IMR-90 (cell line): ENCODE measurements around the gene ZNF579. TPM values are rescaled to one million over a fixed set of nuclear protein-coding genes. Genes with fewer than 3 reads are reported as not detected.
A peak's percentile ranks its signal among the peaks of the same experiment; 100 is the strongest.

ENCODE experiments used
- ATAC-seq: fragments of 200-7000 bp; cut with Tn5 transposase; 2 replicates; pipeline ENCODE4 v1.9.1; 2020; ENCODE audit warnings: low read depth, mild to moderate bottlenecking, moderate library complexity
- BruUV-seq: library from RNA; stranded (reverse); fragments of 400-500 nt; replicated peaks from 2 replicates; lab custom pipeline; 2021; lab: Mats Ljungman, UMichigan
- CTCF ChIA-PET: fragments of 300-600 bp; formaldehyde crosslinking; extraction: SDS; loops from one replicate; lab custom pipeline; 2021; ENCODE audit warnings: antibody characterized with exemption; lab: Yijun Ruan, JAX
- POLR2A ChIA-PET: fragments of 300-600 bp; sonication (Branson Sonifier 250); formaldehyde crosslinking; loops from one replicate; lab custom pipeline; 2022; ENCODE audit warnings: antibody characterized with exemption; ENCODE audit not compliant: unreplicated experiment; lab: Charles Lee
- DNase-seq: peaks from one replicate; pipeline ENCODE4 v3.0.0; 2013
- H2AFZ ChIP-seq: replicated peaks from 2 replicates; pipeline ENCODE3; 2013; ENCODE audit warnings: low read length, mild to moderate bottlenecking; ENCODE audit not compliant: poor library complexity
- H2AK5ac ChIP-seq: 2 replicates; pipeline ENCODE4 v1.6.1; 2013; ENCODE audit warnings: low read depth, low read length, inconsistent platforms
- H2AK9ac ChIP-seq: replicated peaks from 2 replicates; pipeline ENCODE3; 2013; ENCODE audit warnings: mild to moderate bottlenecking, low read depth, low read length, moderate library complexity; ENCODE audit not compliant: poor library complexity
- H2BK120ac ChIP-seq: 2 replicates; pipeline ENCODE4 v1.6.1; 2013; ENCODE audit warnings: low read depth, low read length, inconsistent platforms
- H2BK15ac ChIP-seq: 3 replicates; pipeline ENCODE4 v1.6.1; 2013; ENCODE audit warnings: low read depth, low read length, inconsistent platforms
- H2BK20ac ChIP-seq: 2 replicates; pipeline ENCODE4 v1.6.1; 2013; ENCODE audit warnings: low read depth, mild to moderate bottlenecking, inconsistent platforms, low read length, moderate library complexity
- H2BK5ac ChIP-seq: 2 replicates; pipeline ENCODE4 v1.6.1; 2013; ENCODE audit warnings: mild to moderate bottlenecking, low read depth, low read length, inconsistent platforms; ENCODE audit not compliant: poor library complexity, severe bottlenecking
- H3K14ac ChIP-seq: replicated peaks from 2 replicates; pipeline ENCODE4 v1.6.1; 2013; ENCODE audit warnings: low read depth, low read length, inconsistent platforms
- H3K18ac ChIP-seq: 2 replicates; pipeline ENCODE4 v1.6.1; 2013; ENCODE audit warnings: low read depth, low read length, control low read depth
- H3K23ac ChIP-seq: 2 replicates; pipeline ENCODE4 v1.6.1; 2013; ENCODE audit warnings: low read depth, low read length, inconsistent platforms
- H3K27ac ChIP-seq: 2 replicates; pipeline ENCODE4 v1.5.1; 2013; ENCODE audit warnings: mild to moderate bottlenecking, control low read depth, low read length; ENCODE audit not compliant: insufficient read depth
- H3K27me3 ChIP-seq: 2 replicates; pipeline ENCODE4 v1.6.1; 2013; ENCODE audit warnings: low read length; ENCODE audit not compliant: control insufficient read depth, insufficient read depth
- H3K36me3 ChIP-seq: 2 replicates; pipeline ENCODE4 v1.6.1; 2013; ENCODE audit warnings: low read length, mixed read lengths; ENCODE audit not compliant: control insufficient read depth, insufficient read depth
- H3K4ac ChIP-seq: 2 replicates; pipeline ENCODE4 v1.6.1; 2013; ENCODE audit warnings: low read depth, low read length, inconsistent platforms
- H3K4me1 ChIP-seq: 2 replicates; pipeline ENCODE4 v1.6.1; 2013; ENCODE audit warnings: low read length, mixed read lengths; ENCODE audit not compliant: control insufficient read depth, insufficient read depth
- H3K4me2 ChIP-seq: 2 replicates; pipeline ENCODE4 v1.6.1; 2013; ENCODE audit warnings: low read depth, mild to moderate bottlenecking, control low read depth, low read length, moderate library complexity
- H3K4me3 ChIP-seq: 2 replicates; pipeline ENCODE4 v1.5.1; 2013; ENCODE audit warnings: low read depth, mild to moderate bottlenecking, control low read depth, low read length, moderate library complexity; ENCODE audit not compliant: insufficient read depth
- H3K56ac ChIP-seq: 2 replicates; pipeline ENCODE4 v1.6.1; 2013; ENCODE audit warnings: low read length, inconsistent platforms; ENCODE audit not compliant: insufficient read depth; ENCODE audit errors: extremely low read depth
- H3K79me1 ChIP-seq, 2 experiments: 2 replicates each; pipeline ENCODE4 v1.6.1; 2013; ENCODE audit warnings: low read length in 2 of 2, inconsistent platforms in 1 of 2, low read depth in 1 of 2
- H3K9ac ChIP-seq: 2 replicates; pipeline ENCODE4 v1.6.1; 2013; ENCODE audit warnings: low read depth, low read length, control low read depth
- H3K9me1 ChIP-seq: 2 replicates; pipeline ENCODE4 v1.6.1; 2013; ENCODE audit warnings: low read length, inconsistent platforms; ENCODE audit not compliant: insufficient read depth
- H3K9me3 ChIP-seq: 2 replicates; pipeline ENCODE4 v1.6.1; 2013; ENCODE audit warnings: low read length; ENCODE audit not compliant: control insufficient read depth, insufficient read depth
- H4K20me1 ChIP-seq: 2 replicates; pipeline ENCODE4 v1.6.1; 2013; ENCODE audit warnings: low read length, inconsistent platforms; ENCODE audit not compliant: insufficient read depth
- H4K5ac ChIP-seq: 2 replicates; pipeline ENCODE4 v1.6.1; 2013; ENCODE audit warnings: mild to moderate bottlenecking, low read depth, low read length, control low read depth
- H4K8ac ChIP-seq, 2 experiments: 2 replicates each; pipeline ENCODE4 v1.6.1; 2013; ENCODE audit warnings: low read depth in 2 of 2, low read length in 2 of 2, control low read depth in 1 of 2, inconsistent platforms in 1 of 2
- H4K91ac ChIP-seq: 2 replicates; pipeline ENCODE4 v1.6.1; 2013; ENCODE audit warnings: low read depth, low read length, inconsistent platforms; ENCODE audit not compliant: insufficient read depth
- BHLHE40 ChIP-seq: fragments of 150-350 bp; IDR thresholded peaks from 2 replicates; pipeline ENCODE4 v1.6.1; 2016; ENCODE audit warnings: mild to moderate bottlenecking, low read depth, low read length
- CEBPB ChIP-seq: IDR thresholded peaks from 2 replicates; pipeline ENCODE4 v1.6.1; 2012; ENCODE audit warnings: low read depth, low read length, improper control_type of control experiment
- CHD1 ChIP-seq: IDR thresholded peaks from 2 replicates; pipeline ENCODE4 v1.6.1; 2012; ENCODE audit warnings: low read depth, low read length, improper control_type of control experiment
- CTCF ChIP-seq: conservative IDR thresholded peaks from 2 replicates; pipeline ENCODE4 v1.5.1; 2012; ENCODE audit warnings: mild to moderate bottlenecking, low read depth, low read length, improper control_type of control experiment
- ELK1 ChIP-seq: fragments of 150-350 bp; IDR thresholded peaks from 2 replicates; pipeline ENCODE4 v1.6.1; 2016; ENCODE audit warnings: low read depth, mild to moderate bottlenecking, low read length, moderate library complexity, borderline replicate concordance
- FOS ChIP-seq: fragments of 150-350 bp; IDR thresholded peaks from 2 replicates; pipeline ENCODE4 v1.6.1; 2016; ENCODE audit warnings: low read depth, low read length
- MAFK ChIP-seq: IDR thresholded peaks from 2 replicates; pipeline ENCODE4 v1.6.1; 2012; ENCODE audit warnings: low read depth, low read length, improper control_type of control experiment
- NFE2L2 ChIP-seq: fragments of 150-350 bp; IDR thresholded peaks from 2 replicates; pipeline ENCODE4 v1.6.1; 2016; ENCODE audit warnings: low read depth, mild to moderate bottlenecking, low read length
- RAD21 ChIP-seq: IDR thresholded peaks from 2 replicates; pipeline ENCODE4 v1.6.1; 2012; ENCODE audit warnings: low read length, improper control_type of control experiment
- RCOR1 ChIP-seq: IDR thresholded peaks from 2 replicates; pipeline ENCODE4 v1.6.1; 2012; ENCODE audit warnings: mild to moderate bottlenecking, low read length, improper control_type of control experiment; ENCODE audit not compliant: insufficient replicate concordance
- RFX5 ChIP-seq: IDR thresholded peaks from 2 replicates; pipeline ENCODE4 v1.8.0; 2012; ENCODE audit warnings: low read depth, mild to moderate bottlenecking, low read length, moderate library complexity
- SMC3 ChIP-seq: fragments of 150-350 bp; IDR thresholded peaks from 2 replicates; pipeline ENCODE4 v1.6.1; 2016; ENCODE audit warnings: low read depth, mild to moderate bottlenecking, antibody characterized with exemption, low read length, moderate library complexity
- WGBS, 2 experiments: methylation state at CpG; one replicate each; pipeline versions ENCODE4 v1.1.5 to v1.1.7; 2013; ENCODE audit warnings: missing lambda C conversion rate in 2 of 2; ENCODE audit not compliant: insufficient read length in 1 of 2; ENCODE audit errors: extremely low coverage in 2 of 2; 5-methylcytosine and 5-hydroxymethylcytosine counted together
- dilution Hi-C: fragments of 300-500 bp; cut with HindIII; formaldehyde crosslinking; loops from one replicate; pipeline ENCODE4 v1.14.3; 2018; ENCODE audit warnings: low sequenced_read_pairs; ENCODE audit not compliant: unreplicated experiment
- in situ Hi-C: fragments of 300-500 bp; cut with MboI; formaldehyde crosslinking; loops from 3 replicates; pipeline ENCODE4 v1.14.3; 2019; ENCODE audit warnings: low sequenced_read_pairs, inconsistent platforms, mixed read lengths
- intact Hi-C: fragments of 100-400 bp; cut with micrococcal nuclease; formaldehyde crosslinking; loops from 2 replicates; pipeline ENCODE4 v1.10.0; 2022
- polyA plus RNA-seq, 3 experiments: library from polyadenylated mRNA; depleted of rRNA; stranded (reverse); fragments of >200 nt; gene quantifications; 2 replicates each; pipeline ENCODE4 v1.2.3, GENCODE V29; 2012; ENCODE audit warnings: low replicate concordance in 1 of 3
- total RNA-seq: library from RNA; depleted of rRNA; stranded (reverse); fragments of >200 nt; gene quantifications from 2 replicates; pipeline ENCODE4 v1.2.3, GENCODE V29; 2012
- TF ChIP-seq, protein P1 (sequence below): fragments of 150-350 bp; IDR thresholded peaks from 2 replicates; pipeline ENCODE4 v1.6.1; 2017; ENCODE audit warnings: mild to moderate bottlenecking, antibody characterized with exemption, low read length, low read depth

ZNF579 gene
- total and polyA plus RNA-seq, 2 of the 4 experiments (the other 2 are of a cell fraction) = 0.54 to 9.0 TPM

DNA sequence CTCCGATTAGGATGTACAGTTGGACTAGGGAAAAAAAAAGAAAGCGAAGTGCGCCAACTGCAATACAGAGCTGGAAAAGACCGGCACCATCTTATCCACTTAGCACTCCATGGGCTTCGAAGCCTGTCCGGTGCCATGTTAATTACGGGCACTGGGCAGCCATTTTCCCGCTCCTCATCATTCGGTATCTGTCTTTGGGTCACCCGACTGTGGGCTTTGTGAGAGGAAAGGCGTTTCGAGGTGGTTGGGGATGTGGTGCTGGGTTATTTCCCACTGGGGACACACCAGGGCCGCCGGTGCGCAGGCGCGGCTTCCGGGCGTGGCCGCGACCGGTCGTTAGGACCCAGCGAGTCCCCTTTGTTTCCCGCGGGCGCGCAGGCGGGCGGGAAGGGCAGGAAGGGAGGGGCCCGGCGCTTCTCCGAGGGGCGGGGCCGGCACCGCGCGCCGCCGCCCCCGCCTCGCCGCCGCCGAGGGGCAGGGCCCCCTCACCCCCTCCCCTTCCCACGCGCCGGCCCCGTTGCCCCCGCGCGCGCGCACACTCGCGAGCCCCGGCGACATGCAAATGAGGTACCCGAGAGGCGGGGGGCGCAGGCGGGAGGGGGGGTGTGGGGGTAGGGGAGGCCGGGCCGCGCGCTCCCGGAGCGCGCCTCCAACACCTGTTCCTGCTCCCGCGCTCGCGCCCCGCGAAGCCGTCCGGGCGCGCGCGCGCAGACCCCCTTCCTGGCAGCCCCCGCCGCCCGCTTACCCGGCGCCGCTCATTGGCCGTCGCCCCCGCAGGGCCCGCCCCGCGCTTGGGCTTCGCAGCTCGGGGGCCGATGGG lies 19.4 kb upstream of the ZNF579 start, which contains the start of gene ZNF524:
ZNF524 (plus strand) TSS at position 447 of the 820 bp plus-strand sequence. CDS start 1,825 bp downstream, outside the sequence.
- H3K4me3 ChIP-seq = peak within 1 kb of the TSS; percentile 56
- 20% methylated on average over 1 of the region's 97 CpGs; no CpG with 5 or more reads in 1 of the 2 experiments for WGBS, 2 experiments
- peak within 1 kb of the TSS; percentile 100 for H3K4ac ChIP-seq
- peak within 1 kb of the TSS; percentile 98 for H2AFZ ChIP-seq
- H2AK9ac ChIP-seq = peak within 1 kb of the TSS; percentile 100
- peak within 1 kb of the TSS; percentile 96 for H2BK5ac ChIP-seq
- H4K5ac ChIP-seq = peak within 1 kb of the TSS; percentile 87
- peaks cover 13% of the 10 kb centered on the region for H3K9me1 ChIP-seq
- ChIA-PET CTCF (interaction anchor here (1.3 kb wide), 1 partner anchor 133 kb away, joined by 6 read pairs; no protein-coding TSS in a partner anchor), POLR2A (interaction anchor here (0.7 to 1.4 kb wide), 3 partner anchors 14 to 19 kb away, joined by 3 to 8 read pairs (median 3); partner anchors contain the start of gene ZNF579)
- H3K23ac ChIP-seq = peak within 1 kb of the TSS; percentile 100
- no TSS peak for BruUV-seq
- H3K56ac ChIP-seq = peak within 1 kb of the TSS; percentile 100
- peak within 1 kb of the TSS; percentile 99 for H2AK5ac ChIP-seq
- DNase-seq (peak; percentile 82), ATAC-seq (peak; percentile 61)
- H3K27me3 ChIP-seq = no peaks in the 10 kb centered on the region
- peak within 1 kb of the TSS; percentile 89 for H3K4me2 ChIP-seq
- intact Hi-C loops (no loop called here), dilution Hi-C loops (no loop called here), in situ Hi-C loops (no loop called here)
- H3K18ac ChIP-seq = peak within 1 kb of the TSS; percentile 86
- no peaks in the 10 kb centered on the region for H3K9me3 ChIP-seq
- peak within 1 kb of the TSS; percentile 99 for H2BK20ac ChIP-seq
- peaks cover 5% of the 10 kb centered on the region; the same call in 1 of the 2 replicates for H4K20me1 ChIP-seq
- peaks cover 4% of the 10 kb centered on the region; the same call in 1 of the 2 replicates for H3K4me1 ChIP-seq
- H4K91ac ChIP-seq = peak within 1 kb of the TSS; percentile 99
- H3K14ac ChIP-seq = peak within 1 kb of the TSS; percentile 100
- H4K8ac ChIP-seq = peak within 1 kb of the TSS; percentile 97 to 100
- peak within 1 kb of the TSS; percentile 95 for H3K27ac ChIP-seq
- H3K9ac ChIP-seq = peak within 1 kb of the TSS; percentile 95
- H2BK120ac ChIP-seq = peak within 1 kb of the TSS; percentile 99
- peak within 1 kb of the TSS; percentile 100; the same call in 2 of the 3 replicates for H2BK15ac ChIP-seq
- H3K79me1 ChIP-seq = peaks cover 19 to 36% of the 10 kb centered on the region in 2 experiments
- peaks cover 17% of the 10 kb centered on the region for H3K36me3 ChIP-seq
- no peak for TF ChIP-seq FOS
- TF ChIP-seq ELK1 = no peak
- 0 out of 2 replicates have a peak, but pooled peaks have one; percentile 15 for TF ChIP-seq BHLHE40
- no peak for TF ChIP-seq MAFK
- no peak for TF ChIP-seq RFX5
- TF ChIP-seq RCOR1 = no peak
- TF ChIP-seq RAD21 = no peak
- TF ChIP-seq, protein P1, sequence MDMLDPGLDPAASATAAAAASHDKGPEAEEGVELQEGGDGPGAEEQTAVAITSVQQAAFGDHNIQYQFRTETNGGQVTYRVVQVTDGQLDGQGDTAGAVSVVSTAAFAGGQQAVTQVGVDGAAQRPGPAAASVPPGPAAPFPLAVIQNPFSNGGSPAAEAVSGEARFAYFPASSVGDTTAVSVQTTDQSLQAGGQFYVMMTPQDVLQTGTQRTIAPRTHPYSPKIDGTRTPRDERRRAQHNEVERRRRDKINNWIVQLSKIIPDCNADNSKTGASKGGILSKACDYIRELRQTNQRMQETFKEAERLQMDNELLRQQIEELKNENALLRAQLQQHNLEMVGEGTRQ = no peak
- TF ChIP-seq CTCF = no peak
- TF ChIP-seq SMC3 = no peak
- TF ChIP-seq NFE2L2 = no peak
- TF ChIP-seq CHD1 = no peak
- TF ChIP-seq CEBPB = no peak
